Renal pelvis (tissue), 4 donors: ENCODE measurements around the gene AHNAK. TPM values are rescaled to one million over a fixed set of nuclear protein-coding genes. Genes with fewer than 3 reads are reported as not detected.
A peak's percentile ranks its signal among the peaks of the same experiment; 100 is the strongest.

Experiments
- DNase-seq: peaks from one replicate; pipeline ENCODE4 v3.0.0-alpha.2; 2013
- polyA plus RNA-seq, 3 donors: library from polyadenylated mRNA; unstranded; fragments of 120-200 nt; gene quantifications; one replicate each; pipeline ENCODE4 v1.2.1, GENCODE V29; 2013; ENCODE audit not compliant: insufficient read length in 3 of 3

AHNAK gene
- polyA plus RNA-seq, 3 donors = 199 to 275 (median 229) TPM

DNA sequence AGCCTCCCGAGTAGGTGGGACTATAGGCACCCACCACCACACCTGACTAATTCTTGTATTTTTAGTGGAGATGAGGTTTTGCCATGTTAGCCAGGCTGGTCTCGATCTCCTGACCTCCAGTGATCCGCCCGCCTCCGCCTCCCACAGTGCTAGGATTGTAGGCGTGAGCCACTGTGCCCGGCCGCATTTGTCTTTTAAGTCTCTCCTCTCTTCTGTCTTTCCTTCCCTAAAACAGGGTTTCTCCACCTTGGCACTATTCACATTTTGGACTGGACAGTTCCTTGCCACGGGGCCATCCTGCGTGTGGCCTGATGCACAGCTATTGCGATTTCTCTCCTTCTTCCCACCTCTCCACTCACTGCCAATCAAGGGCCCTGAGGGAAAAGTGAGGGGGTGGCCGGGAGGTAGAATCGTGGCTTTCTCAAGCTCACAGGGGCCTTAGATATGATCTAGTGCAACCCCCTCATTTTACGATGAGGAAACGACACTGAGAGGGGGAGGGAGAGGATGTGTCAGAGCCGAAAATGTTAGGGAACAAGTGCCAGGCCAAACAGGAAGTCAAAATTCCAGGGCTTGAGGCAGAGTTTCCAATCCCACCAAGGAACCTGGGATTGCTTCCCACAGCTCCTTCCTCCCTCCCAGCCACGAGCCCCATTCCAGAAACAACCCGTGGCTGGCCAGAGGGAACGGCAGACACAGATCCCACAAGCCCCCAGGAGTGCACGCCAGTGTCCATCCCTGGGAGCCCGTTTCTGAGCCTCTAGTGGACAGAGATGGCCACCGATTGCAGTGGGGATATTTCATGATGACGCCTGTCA lies 106.6 kb downstream of the AHNAK start:
- no peak for DNase-seq

DNA sequence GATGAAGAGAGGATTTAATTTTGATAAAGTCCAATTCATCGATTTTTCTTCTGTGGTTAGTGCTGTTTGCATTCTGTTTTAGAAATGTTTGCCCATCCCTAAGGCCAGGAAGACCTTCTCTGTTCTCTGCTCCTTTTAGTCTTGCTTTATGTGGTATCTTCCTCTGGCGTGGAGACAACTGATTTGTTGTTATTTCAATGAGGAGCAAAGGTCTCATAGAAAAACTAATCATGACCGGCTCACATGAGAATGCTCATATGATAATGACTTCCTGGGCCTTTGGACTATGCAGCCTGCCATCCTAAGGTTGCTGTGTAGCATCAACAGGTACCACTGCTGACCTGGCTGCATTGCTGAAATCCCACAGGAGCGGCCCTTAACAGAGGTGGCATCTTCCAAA lies 108.0 kb downstream of the AHNAK start:
- DNase-seq = no peak

DNA sequence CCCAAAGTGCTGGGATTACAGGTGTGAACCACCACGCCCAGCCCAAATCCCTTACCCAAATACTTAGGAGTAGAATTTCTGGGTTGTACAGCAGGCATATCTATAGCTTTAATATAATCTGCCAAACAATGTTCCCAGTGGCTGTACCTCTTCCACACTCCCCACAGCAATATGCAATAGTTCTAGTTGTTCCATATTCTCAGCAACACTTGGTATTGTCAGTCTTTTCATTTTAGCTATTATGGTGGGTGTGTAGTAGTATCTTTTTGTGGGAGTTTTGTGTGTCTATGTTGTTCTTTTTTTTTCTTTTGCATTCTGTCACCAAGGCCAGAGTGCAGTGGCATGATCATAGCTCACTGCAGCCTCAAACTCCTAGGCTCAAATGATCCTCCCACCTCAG lies 109.0 kb downstream of the AHNAK start:
- no peak for DNase-seq

DNA sequence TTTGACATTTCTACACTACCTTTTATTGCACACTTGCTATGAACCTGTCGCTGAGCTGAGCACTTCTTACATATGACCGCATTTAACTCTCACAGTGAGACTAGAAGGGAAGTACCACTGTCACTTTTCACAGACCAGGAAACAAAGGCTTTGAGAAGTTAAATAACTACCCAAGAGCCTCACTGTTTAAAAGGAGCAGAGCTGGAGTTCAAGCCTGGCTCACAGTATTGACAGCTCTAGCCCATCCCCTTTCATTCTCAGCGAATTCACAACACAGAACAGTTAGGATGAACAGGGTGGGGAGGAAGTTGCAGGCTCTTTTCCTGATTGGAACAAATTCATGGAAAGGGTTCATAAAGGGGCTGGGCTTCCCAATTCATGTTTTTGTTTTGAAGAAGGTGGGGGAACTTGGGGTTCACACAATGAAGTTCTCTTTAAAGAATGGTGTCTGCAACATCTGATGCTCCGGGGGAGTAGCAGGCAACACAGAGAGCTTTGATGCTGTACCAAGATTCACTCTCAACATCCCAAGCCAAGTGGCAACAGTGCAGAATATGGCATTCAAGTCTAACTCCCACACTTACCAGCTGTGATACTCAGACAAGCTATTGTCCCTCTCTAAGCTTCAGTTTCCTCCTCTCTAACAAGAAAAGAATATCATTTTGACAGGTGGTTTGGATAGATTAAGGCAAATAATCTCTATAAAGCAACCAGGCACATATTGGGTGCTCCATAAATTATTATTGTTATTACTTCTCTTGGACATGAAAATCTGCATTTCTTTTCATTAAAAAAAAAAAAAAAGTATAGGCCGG lies 110.6 kb downstream of the AHNAK start:
- no peak for DNase-seq

DNA sequence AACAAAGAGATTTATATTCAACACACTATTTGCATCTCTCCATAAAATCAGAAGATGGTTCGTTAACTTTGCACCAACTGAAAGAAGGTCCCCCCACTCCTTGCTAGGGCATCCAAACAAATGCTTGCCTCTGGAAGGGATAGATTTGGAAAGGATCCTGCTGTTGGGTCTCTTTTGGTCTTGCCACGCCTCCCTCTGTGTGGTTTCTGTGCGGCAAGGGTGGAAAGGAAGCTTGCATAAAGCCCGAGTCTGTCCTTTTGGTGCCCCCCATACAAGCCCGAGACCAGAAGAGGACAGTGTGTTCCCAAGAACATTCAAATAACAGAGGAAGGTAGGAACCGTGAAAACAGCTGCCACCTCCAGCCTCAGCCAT lies 112.7 kb downstream of the AHNAK start:
- no peak for DNase-seq

DNA sequence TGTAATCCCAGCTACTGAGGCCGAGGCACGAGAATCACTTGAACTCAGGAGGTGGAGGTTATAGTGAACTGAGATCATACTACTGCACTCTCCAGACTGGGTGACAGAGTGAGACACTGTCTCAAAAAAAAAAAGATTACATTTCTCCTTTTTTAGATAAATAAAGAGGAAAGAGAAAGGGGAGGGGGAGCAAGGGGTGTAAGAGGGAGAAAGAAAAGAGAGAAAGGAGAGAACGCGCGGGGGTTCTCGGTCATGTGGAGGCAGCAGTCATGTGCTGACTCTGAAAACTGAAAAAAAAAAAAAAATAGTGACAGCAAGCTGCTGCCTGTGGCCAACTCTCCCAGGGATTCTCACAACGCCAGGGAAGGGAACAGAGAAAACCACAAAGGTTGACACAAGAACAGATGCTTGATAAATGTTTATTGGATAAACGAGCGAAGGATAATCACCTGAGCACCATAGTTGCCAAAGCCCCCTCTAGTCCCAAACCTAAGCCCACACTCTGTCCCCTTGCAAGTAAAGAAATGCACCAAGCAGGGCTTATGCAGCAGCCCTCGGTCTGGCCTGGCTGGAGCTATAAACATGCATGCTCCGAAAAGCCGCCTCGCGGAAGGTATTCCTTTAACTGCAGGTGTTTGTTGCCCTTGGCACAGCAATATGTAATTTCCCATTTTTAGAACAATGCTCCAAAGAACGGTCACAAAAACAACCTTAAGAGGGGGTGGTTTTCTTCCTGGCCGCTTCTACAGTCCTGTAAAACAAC lies 113.3 kb downstream of the AHNAK start:
- DNase-seq = no peak

DNA sequence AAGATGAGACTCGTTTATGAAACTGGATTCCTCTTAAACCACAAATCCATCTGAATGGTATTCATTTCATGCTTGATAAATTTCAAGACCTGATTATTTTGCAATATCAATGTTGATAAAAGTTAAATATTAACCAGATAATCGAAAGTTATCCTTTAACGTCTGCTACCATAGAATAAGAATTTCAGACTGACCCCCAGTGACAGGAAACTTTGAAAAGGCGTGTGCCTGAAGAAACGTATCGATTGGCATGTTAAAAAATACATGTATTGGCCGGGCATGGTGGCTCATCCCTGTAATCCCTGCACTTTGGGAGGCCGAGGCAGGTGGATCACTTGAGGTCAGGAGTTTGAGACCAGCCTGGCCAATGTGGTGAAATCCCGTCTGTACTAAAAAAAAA lies 113.9 kb downstream of the AHNAK start:
- no peak for DNase-seq

DNA sequence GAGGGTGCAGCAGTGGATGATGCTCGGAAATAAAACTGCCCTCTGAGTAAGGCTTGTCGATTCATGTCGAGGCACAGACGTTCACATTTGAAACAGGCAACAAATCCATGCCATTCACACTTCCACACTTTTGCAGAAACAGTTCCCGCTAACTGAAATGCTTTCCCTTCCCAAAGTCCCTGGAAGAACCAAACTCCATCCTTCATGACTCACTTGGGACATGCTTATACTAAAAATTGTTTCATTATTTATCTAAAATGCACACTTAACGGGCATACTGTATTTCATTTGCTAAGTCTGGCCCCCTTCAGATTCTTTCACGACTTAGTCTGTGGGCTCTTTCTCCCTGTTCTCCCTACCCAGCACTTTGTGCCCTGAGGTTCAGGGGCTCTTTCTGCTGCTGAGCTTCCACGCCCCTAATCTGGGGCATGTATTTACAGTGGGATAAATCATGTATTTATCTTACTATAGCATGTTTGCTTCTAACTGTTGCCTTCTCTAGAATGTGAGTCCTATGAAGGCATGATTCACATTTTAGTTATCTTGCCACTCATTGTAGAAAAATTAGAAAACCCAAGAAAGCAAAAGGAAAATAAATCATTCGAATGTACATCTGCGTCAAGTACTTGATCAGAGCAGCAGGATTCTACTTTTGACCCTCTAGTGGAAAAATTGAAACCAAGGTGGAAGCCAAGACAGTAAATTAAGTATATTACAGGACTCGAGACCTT lies 115.3 kb downstream of the AHNAK start:
- DNase-seq = no peak

DNA sequence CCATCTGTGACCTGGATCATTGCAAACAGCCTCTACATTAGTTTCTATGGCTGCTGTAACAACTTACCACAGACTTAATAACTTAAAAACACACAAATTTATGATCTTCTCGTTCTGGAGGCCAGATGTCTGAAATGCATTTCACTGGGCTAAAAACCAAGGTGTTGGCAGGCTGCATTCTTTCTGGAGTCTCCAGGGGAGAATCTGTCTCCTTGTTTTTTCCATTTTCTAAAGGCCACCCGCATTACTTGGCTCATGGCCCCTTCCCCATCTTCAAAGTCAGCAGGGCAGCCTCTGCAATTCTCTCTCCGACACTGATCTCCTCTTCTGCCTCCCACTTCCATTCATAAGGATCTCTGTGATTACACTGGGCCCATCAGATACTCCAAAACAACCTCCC lies 116.2 kb downstream of the AHNAK start:
- no peak for DNase-seq

DNA sequence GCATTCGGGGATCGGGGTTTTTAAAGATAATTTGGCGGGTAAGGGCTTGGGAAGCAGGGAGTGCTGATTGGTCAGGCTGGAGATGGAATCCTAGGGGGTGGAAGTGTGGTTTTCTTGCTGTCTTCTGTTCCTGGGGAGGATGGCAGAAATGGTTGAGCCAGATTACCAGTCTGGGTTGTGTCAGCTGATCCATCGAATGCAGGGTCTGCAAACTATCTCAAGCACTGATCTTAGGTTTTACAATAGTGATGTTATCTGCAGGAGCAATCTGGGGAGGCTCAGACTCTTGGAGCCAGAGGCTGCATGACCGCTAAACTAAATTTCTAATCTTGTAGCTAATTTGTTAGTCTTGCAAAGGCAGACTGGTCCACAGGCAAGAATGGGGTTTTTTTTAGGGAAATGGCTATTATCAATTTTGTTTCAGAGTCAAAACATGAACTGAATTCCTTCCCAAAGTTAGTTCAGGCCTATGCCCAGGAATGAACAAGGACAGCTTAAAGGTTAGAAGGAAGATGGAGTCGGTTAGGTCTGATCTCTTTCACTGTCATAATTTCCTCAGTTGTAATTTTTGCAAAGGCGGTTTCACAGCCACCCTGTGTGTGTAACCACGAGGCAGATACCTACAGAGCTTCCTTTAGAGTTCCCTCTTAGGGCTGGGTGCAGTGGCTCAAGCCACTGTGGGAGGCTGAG lies 117.6 kb downstream of the AHNAK start:
- no peak for DNase-seq

DNA sequence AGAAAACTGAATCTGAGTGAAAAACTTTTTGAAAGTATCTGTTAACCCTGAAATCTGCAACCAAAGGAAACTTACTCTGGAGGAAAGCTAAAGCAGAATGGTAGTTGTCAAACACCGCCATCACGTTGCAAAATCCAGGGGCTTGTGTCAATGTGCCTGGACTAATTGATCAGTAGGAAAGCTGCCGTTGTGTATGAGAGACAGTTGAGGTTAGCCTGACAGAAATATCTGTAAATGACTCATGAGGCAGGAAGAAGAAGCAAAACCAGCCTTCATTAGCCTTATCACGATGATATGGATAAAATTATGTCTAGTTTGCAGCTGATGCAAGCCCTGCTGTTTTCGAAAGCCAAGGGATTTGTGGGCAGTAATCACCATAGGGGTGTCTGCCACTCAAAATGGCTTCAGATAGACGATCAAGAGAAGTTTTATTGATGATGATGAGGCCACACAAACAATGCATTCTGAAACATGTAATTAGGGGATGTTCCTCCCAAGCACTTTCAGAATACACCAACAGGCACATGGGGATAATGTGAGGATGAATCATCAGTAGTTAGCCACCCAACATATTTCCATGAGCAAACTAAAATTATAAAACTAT lies 118.9 kb downstream of the AHNAK start:
- DNase-seq = no peak

DNA sequence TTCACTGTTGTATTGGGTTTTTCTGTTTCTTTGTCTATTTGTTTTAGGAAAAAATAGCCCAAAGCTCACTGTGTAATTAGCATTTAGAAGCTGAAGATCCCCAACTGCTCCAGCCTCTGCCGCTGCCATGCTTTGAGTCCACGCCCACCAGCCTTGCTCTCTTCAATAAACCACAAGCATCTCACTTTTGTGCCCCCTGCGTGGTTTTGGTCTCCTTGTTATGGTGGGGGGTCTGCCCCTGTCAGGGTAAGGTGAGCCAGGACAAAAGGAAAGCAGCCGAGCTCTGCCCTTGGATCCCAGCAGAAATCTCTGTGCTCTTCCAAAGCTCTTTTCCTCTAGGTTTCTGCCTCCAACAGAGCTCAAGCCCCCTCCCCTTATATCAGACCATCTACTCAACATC lies 123.6 kb downstream of the AHNAK start:
- DNase-seq = no peak

DNA sequence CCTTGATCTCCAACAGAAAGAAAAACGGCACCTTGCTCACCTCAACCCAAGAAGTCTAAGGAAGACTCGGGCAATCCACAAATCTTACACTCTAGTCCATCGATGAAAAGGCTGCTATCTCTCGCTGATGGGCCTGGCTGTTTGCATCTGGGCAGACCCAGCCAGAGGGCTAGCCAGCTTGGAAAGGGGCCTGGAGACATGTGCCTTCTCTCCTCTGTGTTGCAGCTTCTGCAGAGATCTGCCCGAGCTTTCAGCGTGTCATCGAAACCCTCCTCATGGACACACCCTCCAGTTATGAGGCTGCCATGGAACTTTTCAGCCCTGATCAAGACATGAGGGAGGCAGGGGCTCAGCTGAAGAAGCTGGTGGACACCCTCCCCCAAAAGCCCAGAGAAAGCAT lies 124.6 kb downstream of the AHNAK start:
- DNase-seq = no peak

DNA sequence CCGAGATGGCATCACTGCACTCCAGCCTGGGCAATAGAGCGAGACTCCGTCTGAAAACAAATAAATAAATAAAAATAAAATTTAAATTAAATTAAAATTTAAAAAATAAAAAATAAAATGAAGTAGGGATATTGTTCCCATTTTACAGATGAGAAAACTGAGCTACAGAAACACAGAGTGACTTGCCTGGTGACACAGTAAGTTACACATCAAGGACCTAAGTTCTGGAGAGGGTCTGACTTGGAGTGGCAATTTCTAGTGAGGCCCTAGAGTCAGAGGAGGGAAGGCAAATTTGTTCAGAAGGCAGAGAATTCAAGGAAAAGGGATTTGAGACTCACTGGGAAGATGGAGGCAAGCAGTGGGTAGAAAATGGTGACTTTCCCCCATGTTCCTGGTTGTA lies 125.7 kb downstream of the AHNAK start:
- DNase-seq = no peak

DNA sequence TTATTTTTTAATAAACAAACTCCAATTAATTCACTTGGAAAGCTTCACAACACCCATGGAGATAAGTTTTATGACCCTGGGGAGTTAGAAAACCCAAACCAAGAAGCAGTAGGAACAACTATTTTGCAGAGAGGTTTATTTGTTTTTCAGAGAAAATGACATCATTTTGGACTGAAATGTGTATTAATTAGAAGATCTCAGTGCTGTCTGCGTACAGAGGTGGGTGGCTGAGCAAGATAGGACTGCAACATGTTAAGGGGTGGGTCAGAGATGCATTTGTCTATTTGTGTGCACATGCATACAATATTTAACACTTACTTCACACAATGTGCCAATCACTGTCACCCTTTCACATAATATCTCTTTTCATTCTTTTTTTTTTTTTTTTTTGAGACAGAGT lies 126.7 kb downstream of the AHNAK start:
- DNase-seq = no peak

DNA sequence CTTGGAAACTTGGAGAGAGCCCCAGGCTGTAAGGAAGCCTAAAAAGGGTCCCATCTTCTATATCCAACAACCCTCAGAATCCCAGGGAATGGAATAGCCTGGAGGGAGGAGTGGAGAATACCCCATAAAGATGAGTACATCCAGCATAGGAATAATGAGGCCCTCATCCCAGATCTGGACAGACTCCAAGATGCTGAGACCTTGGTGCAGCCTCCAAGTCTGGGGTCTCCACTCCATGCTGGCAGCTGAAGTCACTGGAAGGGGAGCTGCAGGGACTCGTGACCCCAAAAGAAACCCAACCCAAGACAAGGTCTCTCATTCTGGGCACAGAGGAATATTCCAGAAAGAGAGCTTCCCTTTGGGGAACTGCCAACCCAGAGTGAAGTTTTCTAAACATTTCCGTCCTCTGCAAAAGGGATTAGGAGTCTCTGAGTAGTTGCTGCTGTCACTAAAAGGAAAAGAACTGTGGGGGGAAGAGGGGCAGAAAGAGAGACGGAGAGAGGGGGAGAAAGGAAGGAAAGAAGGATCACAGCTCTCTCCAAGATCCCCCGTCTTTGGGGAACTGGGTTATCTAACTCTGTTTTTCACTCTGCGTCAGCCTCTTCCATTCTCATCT lies 127.2 kb downstream of the AHNAK start:
- peak; percentile 34 for DNase-seq

DNA sequence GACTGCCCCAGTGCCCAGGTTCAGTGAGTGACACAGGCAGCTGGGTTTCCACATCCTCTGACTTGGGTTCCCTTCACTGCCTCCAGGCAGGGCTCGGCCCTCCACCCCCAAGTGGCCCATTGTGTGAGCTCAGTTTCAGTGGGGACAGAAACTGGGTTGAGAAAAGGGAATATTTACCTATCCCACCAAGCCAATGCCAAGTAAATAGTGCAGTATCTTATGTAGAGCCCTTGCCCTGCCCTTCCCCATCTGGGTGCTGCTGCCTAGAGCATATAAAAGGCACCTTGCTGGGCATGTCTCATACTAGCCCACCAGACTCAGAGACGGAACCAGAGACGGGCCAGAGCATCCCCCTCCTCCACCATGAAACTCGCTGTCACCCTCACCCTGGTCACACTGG lies 127.9 kb downstream of the AHNAK start, which contains the start of gene SCGB1A1:
Gene SCGB1A1 (plus strand): TSS at position 301 of the 400 bp plus-strand sequence. CDS start 63 bp downstream, at position 364.
- no peak for DNase-seq

DNA sequence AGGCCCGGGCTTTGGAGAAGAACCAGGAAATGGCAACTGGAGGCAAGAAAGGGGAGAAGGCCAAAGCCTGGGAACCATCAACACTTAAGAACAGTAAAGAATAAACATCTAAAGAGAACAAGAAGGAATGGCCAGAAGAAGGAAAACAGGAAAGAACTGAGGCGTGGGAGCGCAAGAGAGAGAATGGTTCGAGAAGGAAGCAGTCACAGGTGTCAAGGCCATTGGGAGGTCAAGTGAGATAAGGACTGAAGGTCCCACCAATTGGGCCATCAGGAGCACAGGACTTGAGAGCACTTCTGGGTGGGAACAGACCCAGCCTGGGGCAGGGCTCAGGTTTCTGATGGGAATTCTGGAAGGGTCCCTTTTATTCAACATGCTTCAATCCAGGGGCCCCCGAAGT lies 128.5 kb downstream of the AHNAK start:
- no peak for DNase-seq

DNA sequence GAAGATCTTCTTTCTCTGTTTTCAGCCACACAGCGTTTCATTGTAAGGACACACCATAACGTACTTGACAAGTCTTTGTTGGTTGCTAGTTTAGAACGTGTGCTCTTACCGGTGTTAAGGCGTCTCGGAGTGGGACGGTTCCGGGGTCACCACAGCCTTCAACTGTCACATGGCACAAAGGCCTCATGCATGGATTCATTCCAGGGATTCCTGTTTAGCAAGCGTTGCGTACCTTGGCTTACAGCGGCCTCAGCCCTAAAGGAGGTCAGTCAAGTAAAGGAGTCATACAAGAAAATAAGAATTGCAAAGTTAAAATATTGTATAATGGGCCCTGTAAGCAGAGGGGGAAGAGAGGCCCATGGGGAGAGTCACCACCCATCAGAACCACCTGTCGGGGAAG lies 130.0 kb downstream of the AHNAK start:
- DNase-seq = no peak

DNA sequence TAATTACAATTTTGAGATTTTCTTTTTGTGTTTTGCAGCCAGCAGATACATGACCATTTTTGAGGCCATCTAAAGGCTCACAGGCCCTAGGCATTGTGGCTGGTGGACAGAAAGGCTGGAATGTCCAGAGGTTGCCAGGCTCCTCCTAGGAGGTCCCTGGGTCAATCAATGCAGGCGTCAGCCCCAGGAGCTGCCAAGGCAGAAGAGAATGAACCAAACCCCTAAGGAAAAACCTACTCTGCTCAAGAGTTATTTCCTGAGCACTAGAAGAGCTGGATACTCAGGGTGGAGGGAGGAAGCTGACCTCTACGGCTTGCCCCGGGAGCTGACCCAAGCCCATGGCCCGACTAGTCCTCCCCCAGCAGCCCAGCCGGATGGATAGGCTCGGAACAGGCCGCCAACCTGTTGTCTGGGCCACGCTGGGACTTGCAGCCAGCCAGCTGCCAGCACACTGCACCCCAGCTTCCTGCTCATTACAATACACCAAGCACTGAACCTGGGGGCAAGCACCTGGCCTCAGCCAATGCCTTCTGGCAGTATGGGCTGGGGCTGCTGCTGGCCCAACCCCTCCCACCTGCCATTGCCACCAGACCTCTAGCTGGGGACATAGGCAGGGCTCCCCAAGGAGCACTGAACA lies 133.4 kb downstream of the AHNAK start:
- no peak for DNase-seq
